GM15510 (cell line): ENCODE results near the gene ANXA2R.
A peak's percentile ranks its signal among the peaks of the same experiment; 100 is the strongest.

Experiments
- POLR2A ChIP-seq: IDR thresholded peaks from 3 replicates; pipeline ENCODE4 v1.6.1; 2011; ENCODE audit warnings: borderline replicate concordance; ENCODE audit not compliant: insufficient read length; ENCODE audit errors: extremely low read depth

ANXA2R gene

GRCh38 chr5:43036856-43037635, 3.1 kb downstream of the ANXA2R start:
- TF ChIP-seq POLR2A: no peak

GRCh38 chr5:43036409-43036808, 3.7 kb downstream of the ANXA2R start:
- no peak for TF ChIP-seq POLR2A

GRCh38 chr5:43034591-43034968, 5.5 kb downstream of the ANXA2R start:
- TF ChIP-seq POLR2A: no peak

- TF ChIP-seq POLR2A: no peak
Observed at GRCh38 chr5:43033841-43034590, 6.1 kb downstream of the ANXA2R start.

- no peak for TF ChIP-seq POLR2A
Observed at GRCh38 chr5:43027054-43027785, 12.9 kb downstream of the ANXA2R start.

DNA sequence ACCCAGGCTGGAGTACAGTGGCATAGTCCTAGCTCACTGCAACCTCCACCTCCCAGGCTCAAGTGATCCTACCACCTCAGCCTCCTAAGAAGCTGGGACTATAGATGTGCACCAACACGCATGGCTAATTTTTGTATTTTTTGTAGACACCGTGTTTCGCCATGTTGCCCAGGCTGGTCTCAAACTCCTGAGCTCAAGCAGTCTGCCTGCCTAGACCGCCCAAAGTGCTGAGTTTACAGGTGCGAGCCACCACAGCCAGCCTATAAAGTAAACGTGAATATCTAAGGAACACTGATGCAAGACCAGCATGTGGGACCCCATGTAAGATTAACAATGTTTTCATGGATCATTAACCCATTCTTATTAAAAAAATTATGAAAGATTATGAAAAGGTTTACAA, 15.9 kb downstream of the ANXA2R start:
- no peak for TF ChIP-seq POLR2A

GRCh38 chr5:43021151-43021550, 19.0 kb downstream of the ANXA2R start:
- no peak for TF ChIP-seq POLR2A

DNA sequence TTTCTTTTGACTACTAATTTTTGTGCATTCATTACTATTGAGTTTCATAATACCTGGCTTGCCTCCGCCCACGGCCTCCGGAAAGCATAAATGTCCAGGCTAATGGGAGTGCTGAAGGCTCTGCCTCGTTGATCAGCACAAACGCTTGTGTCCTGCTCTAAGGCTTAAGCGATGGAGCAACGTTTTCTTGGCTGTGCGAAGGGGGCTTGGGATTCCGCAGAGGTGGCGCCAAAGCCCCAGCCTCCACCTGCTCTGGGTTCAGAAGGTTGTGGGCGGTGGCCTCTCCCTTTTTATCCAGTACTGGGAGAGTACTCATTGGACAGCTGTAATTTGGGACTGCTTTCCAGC, 19.7 kb downstream of the ANXA2R start:
- TF ChIP-seq POLR2A: no peak

- TF ChIP-seq POLR2A: no peak
Observed at GRCh38 chr5:43019614-43020398, 20.3 kb downstream of the ANXA2R start.

DNA sequence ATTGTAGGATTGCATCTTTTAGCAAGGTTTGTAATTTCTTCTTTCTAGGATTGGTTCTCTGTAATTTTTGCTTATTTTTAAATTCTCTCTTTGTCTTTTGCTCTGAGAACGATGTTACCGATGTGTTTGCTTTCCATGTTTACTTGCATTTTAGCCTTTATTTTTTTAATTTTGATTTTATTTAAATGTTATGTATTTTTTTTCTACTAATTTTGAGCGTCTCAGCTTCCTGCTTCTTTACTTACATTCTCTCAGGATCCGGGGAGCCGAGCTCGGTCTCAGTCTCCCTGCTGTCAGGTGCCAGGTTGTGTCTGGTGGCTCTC, 20.9 kb downstream of the ANXA2R start:
- TF ChIP-seq POLR2A: peak; percentile 25

GRCh38 chr5:43017428-43017815, 22.7 kb downstream of the ANXA2R start:
- TF ChIP-seq POLR2A: no peak

DNA sequence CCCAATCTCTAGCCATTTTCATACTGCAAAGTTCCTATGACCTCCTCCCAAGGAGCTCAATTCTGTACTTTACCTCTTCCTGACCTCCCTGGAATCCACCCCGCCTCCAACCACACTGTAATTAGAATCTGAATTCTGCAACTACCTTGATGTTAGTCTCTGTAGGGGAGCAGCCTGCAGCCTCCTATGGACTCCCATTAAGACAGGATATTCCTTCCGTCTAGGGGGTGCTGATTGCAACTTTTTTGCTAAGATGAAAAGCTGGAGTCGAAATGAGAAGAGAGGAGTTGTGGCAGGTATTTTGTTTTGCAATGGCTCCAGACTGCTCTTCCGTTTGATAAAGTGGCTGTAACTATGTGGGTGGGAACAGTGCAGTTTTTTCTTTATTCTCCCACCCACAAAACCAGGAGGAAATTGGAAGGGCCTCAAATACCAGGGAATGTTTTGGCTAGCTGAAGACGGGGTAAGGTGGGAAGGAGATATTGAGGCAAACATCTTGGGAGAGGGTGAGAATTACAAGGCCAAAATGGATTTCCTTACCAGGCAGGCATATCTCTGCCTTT, 23.8 kb downstream of the ANXA2R start:
- TF ChIP-seq POLR2A: no peak

GRCh38 chr5:43014522-43014921, 25.6 kb downstream of the ANXA2R start:
- TF ChIP-seq POLR2A: no peak

GRCh38 chr5:43010935-43011315, 29.2 kb downstream of the ANXA2R start:
- no peak for TF ChIP-seq POLR2A

- TF ChIP-seq POLR2A: peak; percentile 33
Observed at GRCh38 chr5:43008363-43009153, 31.6 kb downstream of the ANXA2R start.

DNA sequence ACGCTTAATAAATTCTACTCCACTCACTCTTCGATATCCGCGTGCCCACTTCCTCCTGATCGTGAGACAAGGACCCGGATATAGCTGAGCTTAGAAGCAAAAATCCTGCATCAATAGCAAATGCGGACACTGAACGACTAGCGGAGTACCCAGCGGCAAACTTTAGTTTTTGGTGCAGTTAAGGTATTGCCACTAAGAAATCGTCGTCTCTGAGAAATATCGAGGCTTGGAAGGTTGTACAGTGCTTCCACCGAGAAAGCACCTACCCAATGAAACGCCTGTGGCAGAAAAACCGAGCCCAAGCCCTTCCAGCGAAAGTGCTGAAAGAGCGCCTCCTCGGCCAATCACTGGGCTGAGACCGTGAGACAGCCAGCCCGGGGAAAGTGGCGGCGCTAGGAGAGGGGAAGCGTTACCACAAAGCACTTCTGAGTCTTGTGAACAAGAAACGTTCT, 32.2 kb downstream of the ANXA2R start:
- peak; percentile 37 for TF ChIP-seq POLR2A
